Uterus (tissue), 4 donors: ENCODE data around the gene PRODH2. TPM values are rescaled to one million over a fixed set of nuclear protein-coding genes. Genes with fewer than 3 reads are reported as not detected.

Experiments
- DNase-seq, 2 donors: peaks; one replicate each; pipeline ENCODE4 v3.0.0-alpha.2; 2019 to 2020
- H3K27ac ChIP-seq, 2 donors: fragments of 200-600 bp; sonication (generic); 1 replicate in 1 of 2; 2 replicates in 1 of 2; pipeline ENCODE4 v1.5.1; 2016 to 2018
- H3K27me3 ChIP-seq, 2 donors: fragments of 200-600 bp; sonication (generic); one replicate each; pipeline ENCODE4 v1.5.1; 2018 to 2019; ENCODE audit warnings: control low read depth in 1 of 2
- H3K36me3 ChIP-seq, 2 donors: fragments of 200-600 bp; sonication (generic); one replicate each; pipeline ENCODE4 v1.5.1; 2019; ENCODE audit warnings: control low read depth in 1 of 2
- H3K4me1 ChIP-seq, 2 donors: fragments of 200-600 bp; sonication (generic); one replicate each; pipeline ENCODE4 v1.5.1; 2018 to 2019; ENCODE audit warnings: control low read depth in 1 of 2
- H3K4me3 ChIP-seq, 2 donors: fragments of 200-600 bp; sonication (generic); 1 replicate in 1 of 2; 2 replicates in 1 of 2; pipeline ENCODE4 v1.5.1; 2018 to 2019; ENCODE audit warnings: mild to moderate bottlenecking in 1 of 2
- H3K9me3 ChIP-seq, 2 donors: fragments of 200-600 bp; sonication (generic); one replicate each; pipeline ENCODE4 v1.5.1; 2019; ENCODE audit warnings: control low read depth in 1 of 2
- POLR2A ChIP-seq, 2 donors: fragments of 450-650 bp; IDR thresholded peaks; one replicate each; pipeline ENCODE4 v1.6.1; 2016; ENCODE audit warnings: antibody characterized with exemption in 2 of 2, mild to moderate bottlenecking in 1 of 2, moderate library complexity in 1 of 2
- intact Hi-C: fragments of 100-400 bp; cut with DNase I; formaldehyde crosslinking; loops from one replicate; pipeline ENCODE4 v1.15.1; 2023; ENCODE audit warnings: low total_unique reads
- total RNA-seq, 4 donors: library from RNA; depleted of rRNA in 3 of 4; stranded (reverse); fragments of >200 nt in 3 of 4; gene quantifications; one replicate each; pipeline versions ENCODE4 v1.1.0 to v1.2.4, GENCODE V29; 2014 to 2023
- TF ChIP-seq, protein P1 (sequence below), 4 experiments: fragments of 200-600 bp in 2 of 4; fragments of 450-650 bp in 2 of 4; sonication (generic) in 2 of 4; IDR thresholded peaks; one replicate each; pipeline ENCODE4 v1.5.1; 2016 to 2019; ENCODE audit warnings: antibody characterized with exemption in 4 of 4, mild to moderate bottlenecking in 2 of 4, moderate library complexity in 1 of 4
- donor health status: DM: yes; HTN: yes; CAD: no.

PRODH2 gene
- total RNA-seq, 4 donors from 2014 or later = not detected

- Histone ChIP-seq H3K36me3 (no peaks in the 10 kb centered on the region), H3K27ac (no peak overlapping the region), H3K4me1 (no peaks in the 10 kb centered on the region), H3K27me3 (peaks cover 10 to 16% of the 10 kb centered on the region in 2 donors), H3K4me3 (no peak overlapping the region), H3K9me3 (no peaks in the 10 kb centered on the region)
- TF ChIP-seq, protein P1, sequence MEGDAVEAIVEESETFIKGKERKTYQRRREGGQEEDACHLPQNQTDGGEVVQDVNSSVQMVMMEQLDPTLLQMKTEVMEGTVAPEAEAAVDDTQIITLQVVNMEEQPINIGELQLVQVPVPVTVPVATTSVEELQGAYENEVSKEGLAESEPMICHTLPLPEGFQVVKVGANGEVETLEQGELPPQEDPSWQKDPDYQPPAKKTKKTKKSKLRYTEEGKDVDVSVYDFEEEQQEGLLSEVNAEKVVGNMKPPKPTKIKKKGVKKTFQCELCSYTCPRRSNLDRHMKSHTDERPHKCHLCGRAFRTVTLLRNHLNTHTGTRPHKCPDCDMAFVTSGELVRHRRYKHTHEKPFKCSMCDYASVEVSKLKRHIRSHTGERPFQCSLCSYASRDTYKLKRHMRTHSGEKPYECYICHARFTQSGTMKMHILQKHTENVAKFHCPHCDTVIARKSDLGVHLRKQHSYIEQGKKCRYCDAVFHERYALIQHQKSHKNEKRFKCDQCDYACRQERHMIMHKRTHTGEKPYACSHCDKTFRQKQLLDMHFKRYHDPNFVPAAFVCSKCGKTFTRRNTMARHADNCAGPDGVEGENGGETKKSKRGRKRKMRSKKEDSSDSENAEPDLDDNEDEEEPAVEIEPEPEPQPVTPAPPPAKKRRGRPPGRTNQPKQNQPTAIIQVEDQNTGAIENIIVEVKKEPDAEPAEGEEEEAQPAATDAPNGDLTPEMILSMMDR (IDR thresholded peaks at IDR 0.05) = no peak
- TF ChIP-seq POLR2A (IDR thresholded peaks at IDR 0.05) = no peak
- intact Hi-C loops = no loop called here
- no peak for DNase-seq
These were observed 46.8 kb upstream of the PRODH2 start for GRCh38 chr19:35859414-35859813.

- intact Hi-C loops = no loop called here
- Histone ChIP-seq H3K27me3 (peaks cover 10 to 25% of the 10 kb centered on the region in 2 donors), H3K4me3 (no peak overlapping the region), H3K9me3 (no peaks in the 10 kb centered on the region), H3K36me3 (no peaks in the 10 kb centered on the region), H3K27ac (no peak overlapping the region), H3K4me1 (no peaks in the 10 kb centered on the region)
- TF ChIP-seq POLR2A (IDR thresholded peaks at IDR 0.05) = no peak
- TF ChIP-seq, protein P1 (IDR thresholded peaks at IDR 0.05) = no peak
- DNase-seq = no peak
These were observed 45.7 kb upstream of the PRODH2 start for GRCh38 chr19:35858311-35858710.

DNA sequence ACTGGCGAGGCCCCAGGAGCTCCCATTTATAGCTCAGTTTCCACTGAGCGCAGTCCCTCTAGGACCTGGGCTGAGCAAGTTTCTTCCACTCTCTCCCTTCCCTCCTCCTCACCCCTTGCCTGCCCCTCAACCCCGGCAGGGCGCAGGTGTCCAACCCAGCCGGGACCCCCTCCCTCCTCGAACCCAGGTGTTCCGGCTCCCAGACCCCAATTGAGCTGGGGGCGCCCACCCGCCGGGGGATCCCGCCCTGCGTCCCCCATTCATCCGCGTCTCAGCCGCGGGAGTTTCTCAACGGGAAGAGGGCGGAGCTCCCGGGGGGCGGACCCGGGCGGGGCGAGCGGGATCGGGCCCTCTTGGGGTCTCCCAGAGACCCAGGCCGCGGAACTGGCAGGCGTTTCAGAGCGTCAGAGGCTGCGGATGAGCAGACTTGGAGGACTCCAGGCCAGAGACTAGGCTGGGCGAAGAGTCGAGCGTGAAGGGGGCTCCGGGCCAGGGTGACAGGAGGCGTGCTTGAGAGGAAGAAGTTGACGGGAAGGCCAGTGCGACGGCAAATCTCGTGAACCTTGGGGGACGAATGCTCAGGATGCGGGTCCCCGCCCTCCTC is 44.0 kb upstream of the PRODH2 start, which contains the start of gene KIRREL2:
Gene KIRREL2, plus strand, starts transcription at position 366 of the 604 bp plus-strand sequence. Its CDS starts 209 bp downstream, at position 575.
- peak within 1 kb of the TSS in 1 of 2 donors; percentile 24 for H3K4me3 ChIP-seq
- DNase-seq = no peak
- intact Hi-C loops = no loop called here
- no peak within 1 kb of the TSS for H3K27ac ChIP-seq
- no peaks in the 10 kb centered on the region for H3K4me1 ChIP-seq
- H3K36me3 ChIP-seq = no peaks in the 10 kb centered on the region
- TF ChIP-seq, protein P1 (IDR thresholded peaks at IDR 0.05) = no peak
- TF ChIP-seq POLR2A (IDR thresholded peaks at IDR 0.05) = no peak
- no peaks in the 10 kb centered on the region for H3K9me3 ChIP-seq
- peaks cover 10 to 25% of the 10 kb centered on the region in 2 donors for H3K27me3 ChIP-seq

DNA sequence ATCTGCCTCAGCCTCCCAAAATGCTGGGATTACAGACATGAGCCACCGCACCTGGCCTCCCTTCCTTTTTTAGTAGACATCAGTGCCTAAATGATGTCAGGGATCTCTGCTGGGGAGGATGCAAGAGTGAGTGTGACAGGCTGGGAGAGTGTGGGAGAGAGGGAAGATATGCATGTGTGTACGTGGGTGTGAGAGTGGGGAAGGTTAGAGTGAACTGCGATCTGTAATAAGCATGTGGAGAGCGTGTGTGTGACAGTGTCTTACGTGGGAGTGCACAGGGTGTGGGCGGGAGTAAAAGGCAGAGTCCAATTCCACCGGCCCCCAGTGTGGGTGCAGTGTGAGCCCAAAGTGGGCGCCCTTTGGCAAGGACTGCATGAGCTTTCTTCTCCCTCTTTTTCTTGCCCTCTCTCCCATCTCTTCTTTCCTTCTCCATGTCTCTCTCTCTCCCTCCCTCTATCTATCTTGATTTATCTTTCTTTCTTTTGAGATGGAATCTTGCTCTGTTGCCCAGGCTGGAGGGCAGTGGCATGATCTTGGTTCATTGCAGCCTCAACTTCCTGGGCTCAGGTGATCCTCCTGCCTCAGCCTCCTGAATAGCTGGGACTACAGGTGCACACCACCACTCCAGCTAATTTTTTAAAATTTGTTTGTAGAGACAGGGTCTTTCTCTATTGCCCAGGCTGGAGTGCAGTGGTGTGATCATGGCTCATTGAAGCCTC is 40.6 kb upstream of the PRODH2 start:
- DNase-seq = no peak
- intact Hi-C loops = no loop called here
- Histone ChIP-seq H3K4me3 (no peak overlapping the region), H3K4me1 (no peaks in the 10 kb centered on the region), H3K27me3 (peaks cover 10 to 25% of the 10 kb centered on the region in 2 donors), H3K36me3 (no peaks in the 10 kb centered on the region), H3K27ac (no peak overlapping the region), H3K9me3 (no peaks in the 10 kb centered on the region)
- TF ChIP-seq, protein P1 (IDR thresholded peaks at IDR 0.05) = no peak
- no peak for TF ChIP-seq POLR2A (IDR thresholded peaks at IDR 0.05)
